ENCODE measurements around the gene MRPL42.

GRCh38 chr12:93536766-93537488 is 69.6 kb downstream of the MRPL42 start:
- TF ChIP-seq POLR2AphosphoS5 (IDR thresholded peaks at IDR 0.05; ENCODE audit: low read depth, low read length) (no peak), SIN3A (IDR thresholded peaks at IDR 0.05; ENCODE audit: borderline replicate concordance, insufficient read depth, low read length) (no peak), REST (IDR thresholded peaks at IDR 0.05; ENCODE audit: insufficient read depth in 1 of 2, low read depth in 2 of 2, low read length in 2 of 2) (no peak)

Data from PFSK-1 (cell line).